Testis (tissue), 3 donors: ENCODE measurements around the gene ZIC2. TPM values are rescaled to one million over a fixed set of nuclear protein-coding genes. Genes with fewer than 3 reads are reported as not detected.

ENCODE experiments used
- DNase-seq: peaks from one replicate; pipeline ENCODE4 v3.0.0-alpha.2; 2019
- H3K27ac ChIP-seq, 2 donors: fragments of 200-600 bp; sonication (generic); one replicate each; pipeline ENCODE4 v1.5.1; 2019
- H3K27me3 ChIP-seq: fragments of 200-600 bp; sonication (generic); one replicate; pipeline ENCODE4 v1.5.1; 2019
- H3K36me3 ChIP-seq: fragments of 200-600 bp; sonication (generic); one replicate; pipeline ENCODE4 v1.5.1; 2017; ENCODE audit warnings: low read depth; ENCODE audit errors: missing control alignments
- H3K4me1 ChIP-seq: fragments of 200-600 bp; sonication (generic); one replicate; pipeline ENCODE4 v1.5.1; 2019
- H3K4me3 ChIP-seq, 2 donors: fragments of 200-600 bp; sonication (generic); one replicate each; pipeline ENCODE4 v1.5.1; 2017 to 2019
- H3K9me3 ChIP-seq: fragments of 200-600 bp; sonication (generic); one replicate; pipeline ENCODE4 v1.5.1; 2017
- POLR2A ChIP-seq: fragments of 450-650 bp; IDR thresholded peaks from one replicate; pipeline ENCODE4 v1.6.1; 2017; ENCODE audit warnings: antibody characterized with exemption, mild to moderate bottlenecking, moderate library complexity
- WGBS, 2 donors: methylation state at CpG; one replicate each; pipeline ENCODE4 v1.1.5; 2018; 5-methylcytosine and 5-hydroxymethylcytosine counted together
- intact Hi-C: fragments of 100-400 bp; cut with DNase I; formaldehyde crosslinking; loops from one replicate; pipeline ENCODE4 v1.15.1; 2023; ENCODE audit warnings: low total_unique reads
- polyA plus RNA-seq: library from polyadenylated mRNA; stranded (reverse); fragments of 350-450 nt; fragmentation: Illumina TruSeq; extraction: RNeasy Lipid Tissue Mini Kit (QIAGEN cat#74804); gene quantifications from one replicate; pipeline ENCODE4 v1.2.3, GENCODE V29; 2014; ENCODE audit warnings: low read depth, low replicate concordance; ENCODE audit not compliant: insufficient read depth
- total RNA-seq, 2 donors: library from RNA; depleted of rRNA; stranded (reverse); fragments of >200 nt; gene quantifications; one replicate each; pipeline ENCODE4 v1.2.3, GENCODE V29; 2016
- TF ChIP-seq, protein P1 (sequence below), 3 experiments: fragments of 450-650 bp in 2 of 3; fragments of 200-600 bp in 1 of 3; sonication (generic) in 1 of 3; IDR thresholded peaks; one replicate each; pipeline ENCODE4 v1.5.1; 2016 to 2019; ENCODE audit warnings: antibody characterized with exemption in 3 of 3, mild to moderate bottlenecking in 2 of 3, moderate library complexity in 1 of 3

Gene ZIC2
- total and polyA plus RNA-seq, 3 donors from 2014 or later: 1.3 to 11.5 (median 6.9) TPM

DNA sequence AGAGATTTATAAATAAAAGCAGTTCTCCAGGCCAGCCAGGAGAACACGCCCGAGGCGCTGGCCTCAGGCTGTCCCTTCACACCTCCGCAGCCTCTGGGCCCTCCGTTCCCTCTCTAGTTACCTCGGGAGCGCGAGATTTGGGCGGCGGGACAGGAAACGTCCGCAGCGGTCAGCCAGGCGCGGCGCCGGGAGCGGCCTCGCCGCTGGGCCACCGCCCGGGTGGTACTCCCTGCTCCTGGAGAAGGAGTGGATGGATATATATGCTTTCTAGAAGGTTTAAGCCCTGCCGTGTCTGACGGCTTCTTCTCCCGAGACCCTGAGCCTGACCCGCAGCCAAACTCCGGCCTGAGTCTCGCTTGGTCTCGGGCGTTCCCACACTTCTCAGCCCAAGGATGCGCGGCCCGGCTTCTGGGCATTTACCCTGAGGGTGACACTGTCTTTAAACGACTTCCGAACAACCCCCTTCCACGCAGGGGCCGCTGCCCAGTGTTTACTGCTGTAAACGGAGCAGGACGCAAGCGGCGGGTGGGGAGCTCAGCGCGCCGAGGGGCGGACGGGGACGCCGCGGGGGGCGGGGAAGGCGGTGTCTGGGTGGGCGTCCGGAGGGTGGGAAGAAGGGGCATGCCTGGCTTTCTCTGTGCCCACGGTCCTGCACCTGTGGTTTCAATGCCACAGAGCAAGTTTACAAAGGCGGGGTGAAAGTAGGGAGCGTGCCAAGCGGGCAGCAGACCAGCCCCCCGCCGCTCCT is 2.0 kb upstream of the ZIC2 start:
- Histone ChIP-seq H3K36me3 (no peaks in the 10 kb centered on the region), H3K27ac (no peak overlapping the region), H3K27me3 (no peaks in the 10 kb centered on the region), H3K4me3 (peak overlapping the region; percentile 40 to 47), H3K9me3 (no peaks in the 10 kb centered on the region), H3K4me1 (peaks cover 5% of the 10 kb centered on the region)
- DNase-seq: no peak
- intact Hi-C loops: no loop called here
- TF ChIP-seq, protein P1, sequence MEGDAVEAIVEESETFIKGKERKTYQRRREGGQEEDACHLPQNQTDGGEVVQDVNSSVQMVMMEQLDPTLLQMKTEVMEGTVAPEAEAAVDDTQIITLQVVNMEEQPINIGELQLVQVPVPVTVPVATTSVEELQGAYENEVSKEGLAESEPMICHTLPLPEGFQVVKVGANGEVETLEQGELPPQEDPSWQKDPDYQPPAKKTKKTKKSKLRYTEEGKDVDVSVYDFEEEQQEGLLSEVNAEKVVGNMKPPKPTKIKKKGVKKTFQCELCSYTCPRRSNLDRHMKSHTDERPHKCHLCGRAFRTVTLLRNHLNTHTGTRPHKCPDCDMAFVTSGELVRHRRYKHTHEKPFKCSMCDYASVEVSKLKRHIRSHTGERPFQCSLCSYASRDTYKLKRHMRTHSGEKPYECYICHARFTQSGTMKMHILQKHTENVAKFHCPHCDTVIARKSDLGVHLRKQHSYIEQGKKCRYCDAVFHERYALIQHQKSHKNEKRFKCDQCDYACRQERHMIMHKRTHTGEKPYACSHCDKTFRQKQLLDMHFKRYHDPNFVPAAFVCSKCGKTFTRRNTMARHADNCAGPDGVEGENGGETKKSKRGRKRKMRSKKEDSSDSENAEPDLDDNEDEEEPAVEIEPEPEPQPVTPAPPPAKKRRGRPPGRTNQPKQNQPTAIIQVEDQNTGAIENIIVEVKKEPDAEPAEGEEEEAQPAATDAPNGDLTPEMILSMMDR (IDR thresholded peaks at IDR 0.05): no peak
- no peak for TF ChIP-seq POLR2A
- 4 to 8% methylated on average over 32 to 56 of the region's 59 CpGs for WGBS, 2 donors

DNA sequence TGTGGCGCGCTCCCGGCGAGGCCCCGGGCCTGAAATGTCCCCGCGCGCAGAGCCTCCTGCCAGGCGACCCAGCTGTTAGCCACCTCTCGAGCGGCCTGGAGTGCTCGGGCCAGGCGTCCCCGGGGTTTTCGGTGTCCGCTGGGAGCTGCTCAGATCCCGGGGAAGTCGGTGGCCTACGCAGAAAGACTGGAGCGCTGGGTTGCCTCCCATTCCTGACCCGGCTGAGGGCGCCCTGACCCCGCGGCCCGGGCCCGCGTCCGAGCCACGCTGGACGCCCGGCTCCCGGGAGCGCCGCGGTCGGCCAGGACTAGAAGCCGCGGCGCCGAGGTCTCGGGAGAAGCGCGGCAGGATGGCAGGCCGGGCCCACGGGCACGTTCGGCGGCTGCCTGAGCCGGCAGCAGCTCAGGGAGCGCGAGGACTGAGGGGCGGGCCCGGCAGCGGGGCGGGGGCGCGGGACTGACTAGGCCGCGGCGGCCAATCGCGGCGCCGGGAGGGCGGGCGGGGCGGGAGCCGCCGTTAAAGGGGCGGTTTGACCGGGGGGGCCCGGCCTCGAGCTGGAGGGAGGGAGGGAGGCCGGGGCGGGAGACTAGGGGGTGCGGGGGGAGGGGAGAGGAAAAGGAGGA is 1.3 kb upstream of the ZIC2 start:
- H3K9me3 ChIP-seq: no peaks in the 10 kb centered on the region
- intact Hi-C loops: no loop called here
- no peaks in the 10 kb centered on the region for H3K36me3 ChIP-seq
- WGBS, 2 donors: 0 to 3% methylated on average over 2 to 23 of the region's 76 CpGs
- peaks cover 5% of the 10 kb centered on the region for H3K4me1 ChIP-seq
- H3K27ac ChIP-seq: no peak overlapping the region
- peak; percentile 75 for DNase-seq
- TF ChIP-seq, protein P1 (IDR thresholded peaks at IDR 0.05): no peak
- H3K27me3 ChIP-seq: no peaks in the 10 kb centered on the region
- H3K4me3 ChIP-seq: peak overlapping the region; percentile 40 to 47

DNA sequence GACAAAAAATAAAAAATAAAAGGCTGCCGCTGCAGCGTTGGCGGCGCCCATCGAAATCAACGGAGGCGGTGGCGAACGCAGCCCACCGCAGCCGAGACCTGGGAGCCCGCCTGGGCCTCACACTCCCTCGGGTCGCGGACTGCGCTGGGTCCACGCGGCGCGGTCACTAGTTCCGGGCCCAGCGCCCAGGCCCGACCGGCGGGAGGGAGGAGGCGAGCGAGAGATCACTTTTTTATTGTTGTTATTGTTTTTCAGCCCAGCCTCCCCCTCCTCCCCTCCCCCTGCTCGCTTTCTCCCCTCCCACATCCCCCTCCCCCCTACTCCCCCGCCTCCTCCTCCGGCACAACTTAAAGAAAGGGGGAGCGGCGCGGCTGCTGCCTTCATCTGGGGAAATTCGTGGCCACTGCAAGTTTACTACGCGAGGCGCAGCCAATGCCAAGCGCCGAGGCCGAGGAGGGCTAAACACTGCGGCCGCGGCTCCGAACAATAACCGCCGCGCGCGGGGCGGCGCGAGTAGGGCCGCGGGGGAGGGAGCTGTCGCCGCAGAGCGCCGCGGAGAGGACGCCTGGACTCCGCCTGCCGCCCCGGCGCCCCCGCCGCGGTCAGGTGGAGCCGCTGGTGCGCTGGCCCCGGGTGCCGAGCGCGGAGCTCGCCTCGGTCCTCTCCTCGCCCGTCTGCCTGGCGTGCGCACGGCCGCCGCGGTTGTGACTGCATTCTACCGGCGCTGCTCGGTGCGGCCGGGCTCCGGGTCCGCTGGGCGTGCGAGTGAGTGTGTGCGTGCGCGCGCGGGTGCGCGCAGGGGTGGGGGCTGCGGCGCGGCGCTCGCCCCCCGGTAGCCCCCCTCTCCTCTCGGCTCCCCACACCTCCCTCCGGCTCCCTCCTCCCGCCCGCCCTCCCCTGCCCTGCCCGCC is 505 bp upstream of the ZIC2 start:
- DNase-seq: no peak
- WGBS, 2 donors: 2 to 7% methylated on average over 16 to 74 of the region's 110 CpGs
- TF ChIP-seq POLR2A: no peak
- TF ChIP-seq, protein P1 (IDR thresholded peaks at IDR 0.05): no peak
- H3K4me1 ChIP-seq: peaks cover 5% of the 10 kb centered on the region
- intact Hi-C loops: no loop called here
- peak overlapping the region; percentile 40 to 47 for H3K4me3 ChIP-seq
- H3K9me3 ChIP-seq: no peaks in the 10 kb centered on the region
- H3K27ac ChIP-seq: no peak overlapping the region
- no peaks in the 10 kb centered on the region for H3K36me3 ChIP-seq
- H3K27me3 ChIP-seq: no peaks in the 10 kb centered on the region

DNA sequence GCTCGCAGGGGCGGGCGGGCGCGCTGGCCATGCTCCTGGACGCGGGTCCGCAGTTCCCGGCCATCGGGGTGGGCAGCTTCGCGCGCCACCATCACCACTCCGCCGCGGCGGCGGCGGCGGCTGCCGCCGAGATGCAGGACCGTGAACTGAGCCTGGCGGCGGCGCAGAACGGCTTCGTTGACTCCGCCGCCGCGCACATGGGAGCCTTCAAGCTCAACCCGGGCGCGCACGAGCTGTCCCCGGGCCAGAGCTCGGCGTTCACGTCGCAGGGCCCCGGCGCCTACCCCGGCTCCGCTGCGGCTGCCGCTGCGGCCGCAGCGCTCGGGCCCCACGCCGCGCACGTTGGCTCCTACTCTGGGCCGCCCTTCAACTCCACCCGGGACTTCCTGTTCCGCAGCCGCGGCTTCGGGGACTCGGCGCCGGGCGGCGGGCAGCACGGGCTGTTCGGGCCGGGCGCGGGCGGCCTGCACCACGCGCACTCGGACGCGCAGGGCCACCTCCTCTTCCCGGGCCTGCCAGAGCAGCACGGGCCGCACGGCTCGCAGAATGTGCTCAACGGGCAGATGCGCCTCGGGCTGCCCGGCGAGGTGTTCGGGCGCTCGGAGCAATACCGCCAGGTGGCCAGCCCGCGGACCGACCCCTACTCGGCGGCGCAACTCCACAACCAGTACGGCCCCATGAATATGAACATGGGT is 599 bp downstream of the ZIC2 start:
- peak overlapping the region; percentile 23 to 40 for H3K4me3 ChIP-seq
- 0 to 1% methylated on average over 1 to 52 of the region's 98 CpGs for WGBS, 2 donors
- intact Hi-C loops: no loop called here
- H3K27ac ChIP-seq: no peak overlapping the region
- no peaks in the 10 kb centered on the region for H3K9me3 ChIP-seq
- no peaks in the 10 kb centered on the region for H3K36me3 ChIP-seq
- H3K27me3 ChIP-seq: no peaks in the 10 kb centered on the region
- H3K4me1 ChIP-seq: peaks cover 5% of the 10 kb centered on the region
- TF ChIP-seq, protein P1 (IDR thresholded peaks at IDR 0.05): no peak
- no peak for TF ChIP-seq POLR2A
- no peak for DNase-seq
